GM18867 (cell line): ENCODE data around the gene SND1.

Source experiments
- ATAC-seq: cut with Tn5 transposase; IDR thresholded peaks from one replicate; pipeline ENCODE4 v1.9.1; 2021; ENCODE audit warnings: mild to moderate bottlenecking, moderate library complexity; ENCODE audit not compliant: unreplicated experiment

Gene SND1

DNA sequence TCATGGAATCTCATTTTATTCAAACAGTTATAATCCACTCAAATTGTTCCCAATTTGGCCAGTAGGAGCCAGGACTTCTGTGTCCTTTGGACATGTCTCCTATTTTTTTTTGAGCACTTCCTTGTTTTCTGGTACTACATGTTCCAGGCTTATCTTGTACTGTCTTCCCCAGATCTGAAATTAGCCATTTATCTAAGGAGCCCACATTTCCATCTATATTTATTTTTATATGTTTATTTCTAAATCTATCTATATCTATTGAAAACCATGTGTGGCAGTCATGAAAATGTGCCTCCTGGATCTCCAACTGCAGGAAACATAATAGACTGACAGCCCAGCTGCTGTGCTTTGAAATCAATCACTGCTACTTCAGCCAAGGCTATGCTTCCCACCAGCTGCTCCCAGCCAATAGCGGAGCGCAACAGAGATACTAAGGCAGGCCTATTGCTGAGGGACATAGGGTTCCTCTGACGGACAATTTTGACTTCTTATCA is 232.1 kb downstream of the SND1 start:
- ATAC-seq = no peak

DNA sequence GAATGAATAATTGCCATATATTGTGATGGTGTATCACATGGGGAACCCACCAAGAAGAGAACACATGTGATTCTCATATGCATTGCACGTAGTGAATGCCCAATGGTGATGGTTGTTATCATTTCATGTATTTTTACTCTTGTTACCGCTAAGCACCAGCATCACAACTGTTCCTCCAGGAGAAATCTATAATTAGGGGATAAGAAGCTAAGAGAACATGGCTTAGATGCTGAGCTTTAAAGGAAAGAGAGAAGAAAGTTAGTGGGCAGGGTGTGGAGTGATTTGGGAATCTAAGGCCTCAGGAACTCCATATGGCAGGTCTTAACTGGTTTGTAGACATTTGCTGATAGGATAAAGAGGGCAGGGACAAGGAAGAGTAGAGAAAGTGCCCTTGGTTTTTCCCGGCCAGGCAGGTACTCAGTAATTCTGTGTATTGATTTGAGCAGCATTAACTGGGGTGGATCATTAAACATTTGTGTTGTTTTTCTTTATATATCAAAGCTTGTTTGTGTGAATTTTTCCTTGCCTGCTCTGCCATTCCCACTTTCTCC is 233.3 kb downstream of the SND1 start:
- no peak for ATAC-seq

DNA sequence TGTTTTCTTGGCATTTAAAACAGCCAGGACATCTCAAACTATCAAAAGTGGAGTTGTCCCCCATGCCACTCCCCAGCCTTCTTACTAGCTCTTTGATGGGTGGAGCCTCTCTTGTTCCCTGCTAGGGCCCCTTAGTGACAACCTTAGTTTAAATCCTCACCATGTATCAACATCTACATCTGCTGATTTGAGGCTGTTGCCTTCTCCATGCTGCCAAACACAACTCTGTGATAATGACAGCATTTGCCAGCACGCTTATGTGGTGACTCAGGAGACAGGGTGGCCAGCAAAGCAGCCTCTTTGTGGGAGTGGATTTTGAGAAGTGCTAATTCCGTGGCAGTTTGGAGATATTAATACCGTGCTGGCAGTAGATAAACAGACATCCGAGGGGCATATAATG is 233.8 kb downstream of the SND1 start:
- no peak for ATAC-seq

DNA sequence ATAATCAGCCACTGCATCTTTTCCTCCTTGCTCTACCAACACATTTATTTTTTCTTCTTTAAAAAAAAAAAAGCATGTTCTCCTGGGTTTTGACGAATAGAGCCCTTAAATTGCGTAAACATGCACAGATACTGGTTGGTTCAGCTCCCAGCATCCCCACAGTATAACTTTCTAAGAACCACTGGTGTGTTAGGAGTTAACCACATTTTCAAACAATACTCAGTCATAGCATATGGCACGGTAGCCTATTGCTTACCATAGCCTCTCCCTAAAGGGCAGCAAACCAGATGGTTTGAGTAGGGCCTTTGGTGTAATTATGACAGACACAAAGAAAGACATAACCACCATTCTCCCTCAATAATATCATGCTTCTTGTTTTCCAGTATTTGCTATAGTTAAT is 234.3 kb downstream of the SND1 start:
- ATAC-seq = no peak

DNA sequence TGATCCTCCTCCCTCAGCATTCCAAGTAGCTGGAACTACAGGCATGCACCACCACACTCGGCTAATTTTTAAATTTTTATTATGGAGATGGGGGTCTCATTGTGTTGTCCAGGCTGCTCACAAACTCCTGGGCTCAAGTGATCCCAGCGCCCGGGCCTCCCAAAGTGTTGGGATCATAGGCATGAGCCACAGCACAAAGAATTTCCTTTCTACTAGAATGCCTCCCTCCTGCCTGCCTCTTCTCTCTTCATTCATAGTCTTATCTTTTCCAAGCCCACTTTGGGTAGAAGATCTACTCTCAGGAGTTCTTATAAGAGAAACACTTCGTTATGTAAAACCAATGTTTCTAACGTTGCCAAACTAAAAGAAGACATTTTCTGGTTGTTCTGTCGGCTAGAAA is 235.1 kb downstream of the SND1 start:
- ATAC-seq = no peak

DNA sequence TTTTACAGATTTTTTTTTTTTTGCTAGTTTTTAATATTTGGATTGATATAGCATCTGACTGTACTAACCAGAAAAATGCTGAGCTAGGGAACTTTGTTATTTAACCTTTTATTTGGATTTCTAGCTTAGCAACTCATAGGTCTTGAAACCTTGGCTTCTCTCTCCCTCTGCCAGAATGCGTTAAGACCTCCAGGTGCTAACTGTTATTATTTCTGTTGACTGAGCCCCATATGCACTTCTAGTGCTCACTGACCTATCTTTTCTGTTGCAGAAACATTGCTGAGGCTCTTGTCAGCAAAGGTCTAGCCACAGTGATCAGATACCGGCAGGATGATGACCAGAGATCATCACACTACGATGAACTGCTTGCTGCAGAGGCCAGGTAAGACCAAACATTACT is 235.6 kb downstream of the SND1 start:
- no peak for ATAC-seq

DNA sequence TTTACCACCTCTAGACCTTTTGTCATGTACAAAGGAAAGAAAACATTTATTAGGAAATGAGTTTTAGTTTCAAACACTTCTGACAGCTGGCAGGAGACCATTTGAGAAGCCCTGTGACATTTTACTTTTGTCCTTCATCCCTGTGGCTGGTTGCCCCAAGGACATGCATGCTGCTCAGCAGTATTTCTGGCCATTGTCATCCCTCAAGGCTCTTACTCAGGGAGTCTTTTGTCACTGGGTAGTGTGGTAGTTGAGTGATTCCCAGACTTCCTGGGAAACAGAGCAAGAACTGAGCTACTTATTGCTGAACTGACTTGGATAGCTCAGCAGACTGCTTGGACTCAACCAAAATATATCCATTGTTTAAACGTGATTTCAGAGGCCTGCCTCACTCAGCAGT is 236.4 kb downstream of the SND1 start:
- no peak for ATAC-seq

DNA sequence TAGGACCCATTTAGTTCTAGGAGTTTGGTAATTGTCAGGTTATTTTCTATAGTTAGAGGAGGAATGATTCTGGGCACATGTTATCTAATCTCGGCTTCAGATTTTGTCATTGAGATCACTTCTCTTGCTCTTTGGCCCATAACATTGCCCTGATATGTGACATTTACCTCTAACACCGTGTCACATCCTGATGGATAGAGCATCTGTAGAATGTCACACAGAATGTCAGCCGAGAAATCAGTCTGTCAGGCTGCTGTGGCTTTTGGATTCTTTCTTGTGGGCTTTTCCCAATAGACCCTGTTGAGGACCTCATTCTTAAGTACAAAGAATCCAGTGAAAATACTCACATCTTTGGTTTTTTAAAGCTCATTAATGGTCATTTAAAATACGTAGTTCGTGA is 236.8 kb downstream of the SND1 start:
- no peak for ATAC-seq

DNA sequence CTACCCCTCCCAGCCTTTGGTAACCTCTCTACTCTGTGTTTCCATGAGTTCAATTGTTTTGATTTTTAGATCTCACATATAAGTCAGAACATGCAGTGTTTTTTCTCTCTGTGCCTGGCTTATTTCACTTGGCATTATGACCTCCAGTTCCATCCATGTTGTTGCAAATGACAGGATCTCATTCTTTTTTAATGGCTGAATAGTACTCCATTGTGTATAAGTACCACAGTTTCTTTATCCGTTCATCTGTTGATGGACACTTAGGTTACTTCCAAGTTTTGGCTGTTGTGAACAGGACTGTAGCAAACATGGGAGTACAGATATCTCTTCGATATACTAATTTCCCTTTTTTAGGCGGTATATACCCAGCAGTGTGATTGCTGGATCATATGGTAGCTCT is 237.7 kb downstream of the SND1 start:
- ATAC-seq = no peak

DNA sequence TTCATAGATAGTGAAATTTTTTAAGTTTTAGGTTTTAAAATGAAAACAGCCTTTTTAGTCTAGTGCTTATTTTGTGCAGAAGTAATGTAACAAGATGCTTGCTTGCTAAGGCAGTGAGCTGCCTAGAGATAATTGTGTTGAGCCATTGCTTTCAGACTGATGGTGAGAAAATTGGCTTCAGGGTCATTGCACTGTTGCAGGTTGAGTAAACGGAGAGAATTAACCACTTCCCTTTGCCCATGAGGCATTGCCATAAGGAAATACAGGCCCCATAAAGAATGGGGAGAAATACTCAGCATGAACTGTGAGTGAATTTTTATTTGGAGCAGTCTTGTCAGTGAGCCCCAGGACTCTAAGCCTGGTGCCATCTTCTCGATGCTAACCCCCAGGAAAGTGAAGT is 238.7 kb downstream of the SND1 start:
- ATAC-seq = no peak

DNA sequence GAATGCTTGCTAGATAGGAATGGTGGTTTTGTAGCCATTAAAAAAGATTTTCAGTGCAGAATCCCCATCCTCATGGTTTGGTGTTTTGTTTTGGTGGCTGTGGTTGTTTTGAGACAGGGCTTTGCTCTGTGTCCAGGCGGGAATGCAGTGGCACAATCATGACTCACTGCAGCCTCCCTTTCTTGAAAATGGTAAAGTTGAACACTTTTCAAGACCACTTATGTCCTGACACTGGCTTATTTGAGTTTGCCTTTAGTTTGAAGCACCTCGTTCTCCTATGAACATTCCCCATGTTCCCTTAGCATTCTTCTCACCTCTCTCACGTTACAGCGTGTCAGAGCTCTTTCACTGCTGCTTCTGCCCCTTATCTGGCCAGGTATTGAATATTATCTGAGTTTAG is 239.2 kb downstream of the SND1 start:
- no peak for ATAC-seq

DNA sequence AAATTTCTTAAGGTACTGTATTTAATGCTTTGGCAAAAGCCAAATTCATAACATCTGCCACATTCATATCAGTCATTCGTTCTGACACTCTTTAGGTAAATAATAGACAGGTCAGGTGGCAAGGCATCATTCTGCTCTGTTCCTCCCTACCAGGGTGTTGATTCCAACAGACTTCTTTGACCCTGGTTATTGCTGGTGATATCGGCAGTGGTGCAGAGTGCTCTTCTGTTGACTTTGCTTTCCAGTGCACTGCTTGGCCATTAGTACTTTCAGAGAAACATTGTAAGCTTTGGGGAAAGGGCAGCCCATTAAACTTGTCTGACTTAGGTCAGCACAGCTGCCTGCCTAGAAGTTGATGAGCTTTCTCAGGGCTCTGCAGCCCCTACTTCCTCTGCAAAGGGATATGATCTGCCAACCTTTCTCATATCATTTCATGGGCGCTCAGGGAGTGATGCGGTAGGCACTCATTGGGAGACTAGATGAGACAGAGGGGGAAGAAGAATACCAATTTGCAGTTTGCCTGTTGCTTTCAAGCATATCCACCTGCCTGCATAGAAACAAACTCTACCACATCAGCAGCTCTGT is 240.0 kb downstream of the SND1 start:
- no peak for ATAC-seq

DNA sequence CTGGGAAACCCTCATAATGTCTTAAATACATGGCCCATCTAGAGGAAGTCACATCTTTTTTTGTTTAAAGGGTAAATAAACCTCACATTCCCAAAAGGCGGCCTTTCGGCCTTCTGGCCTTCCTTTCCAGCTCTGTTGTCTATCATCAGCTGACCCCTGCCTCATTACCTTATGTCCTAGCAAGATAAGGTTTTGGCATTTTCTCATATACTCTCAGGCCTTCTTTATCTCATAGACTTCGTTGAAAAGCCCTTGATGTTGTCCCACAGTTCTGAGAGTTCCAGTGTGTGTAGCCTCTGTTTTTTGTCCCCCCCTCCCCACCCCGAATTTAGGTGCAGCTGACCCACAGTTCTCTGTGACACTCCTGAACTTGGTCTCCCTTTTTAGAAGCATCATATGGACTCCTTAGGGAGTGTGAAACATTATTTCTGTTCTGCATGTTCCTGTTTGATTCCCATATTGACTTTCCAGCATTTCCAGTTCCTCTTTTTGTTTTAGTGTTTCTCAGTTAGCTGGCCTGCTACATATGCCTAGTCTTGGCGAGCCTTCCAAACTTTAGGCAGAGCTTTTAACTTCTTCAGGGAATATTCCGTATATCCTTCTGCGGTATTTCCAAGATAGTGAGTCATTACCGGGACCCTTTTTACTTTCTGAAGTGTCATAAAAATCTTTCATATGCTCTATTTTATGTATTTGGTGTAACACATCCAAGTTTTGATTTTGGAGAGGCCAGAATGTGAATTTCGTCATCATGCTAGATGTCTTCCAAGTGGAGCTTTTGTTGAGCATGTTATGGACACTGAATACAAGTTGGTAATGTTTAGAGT is 240.7 kb downstream of the SND1 start:
- no peak for ATAC-seq

DNA sequence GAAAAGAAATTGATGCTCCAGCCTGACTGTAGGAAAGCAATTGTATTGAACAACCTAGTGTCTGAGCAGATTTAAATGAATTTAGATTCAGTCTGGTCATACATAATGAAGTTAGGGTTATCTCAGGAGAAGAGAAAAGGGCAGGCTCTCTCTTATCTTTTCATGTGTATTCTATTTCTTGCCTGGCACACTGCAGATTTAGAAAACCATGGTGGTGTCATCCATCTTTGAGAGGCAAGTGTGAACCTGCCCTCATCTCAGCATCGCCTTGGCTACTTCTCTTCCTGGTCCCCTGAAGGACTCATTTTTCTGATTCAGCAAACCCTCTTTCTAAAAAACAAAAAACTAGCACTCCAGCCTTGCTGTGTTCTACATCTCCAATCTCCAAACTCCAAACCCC is 241.6 kb downstream of the SND1 start:
- ATAC-seq = no peak

DNA sequence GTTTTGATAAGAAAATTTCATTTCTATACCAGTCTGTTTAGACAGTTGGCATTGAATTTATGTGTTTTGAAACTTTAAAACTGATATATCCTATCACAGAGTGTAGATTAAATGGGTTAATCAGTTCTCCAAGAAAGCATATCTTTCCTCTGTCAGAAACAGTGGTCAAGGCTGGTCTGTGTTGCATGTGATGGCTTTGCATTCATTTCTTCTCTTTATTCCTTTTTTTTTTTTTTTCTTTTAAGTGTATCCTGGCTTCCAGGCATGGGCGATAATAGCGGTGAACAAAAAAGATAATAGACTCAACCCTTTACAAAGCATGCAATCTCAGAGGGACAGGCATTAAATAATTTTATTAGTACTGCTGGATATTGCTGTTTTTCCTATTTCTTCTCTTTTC is 242.6 kb downstream of the SND1 start:
- no peak for ATAC-seq

DNA sequence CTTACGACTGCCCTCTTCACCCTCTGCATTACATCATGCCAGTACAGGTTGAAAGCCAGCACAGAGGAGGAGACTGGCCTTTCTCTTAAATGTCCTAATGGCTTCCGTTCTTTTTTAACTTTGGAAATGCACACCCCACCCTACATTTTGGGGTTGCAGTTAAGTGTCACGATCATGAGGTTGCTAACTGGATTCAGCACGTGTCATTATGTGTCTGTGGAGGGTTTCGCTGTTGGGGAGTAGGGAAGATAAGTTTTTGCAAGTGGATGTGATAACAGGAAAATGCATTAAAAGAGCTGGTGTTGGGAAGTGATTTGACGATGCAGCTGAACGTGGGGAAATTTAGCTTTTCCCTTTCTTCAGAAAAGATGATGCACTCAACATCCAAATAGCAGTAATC is 243.4 kb downstream of the SND1 start:
- ATAC-seq = no peak

DNA sequence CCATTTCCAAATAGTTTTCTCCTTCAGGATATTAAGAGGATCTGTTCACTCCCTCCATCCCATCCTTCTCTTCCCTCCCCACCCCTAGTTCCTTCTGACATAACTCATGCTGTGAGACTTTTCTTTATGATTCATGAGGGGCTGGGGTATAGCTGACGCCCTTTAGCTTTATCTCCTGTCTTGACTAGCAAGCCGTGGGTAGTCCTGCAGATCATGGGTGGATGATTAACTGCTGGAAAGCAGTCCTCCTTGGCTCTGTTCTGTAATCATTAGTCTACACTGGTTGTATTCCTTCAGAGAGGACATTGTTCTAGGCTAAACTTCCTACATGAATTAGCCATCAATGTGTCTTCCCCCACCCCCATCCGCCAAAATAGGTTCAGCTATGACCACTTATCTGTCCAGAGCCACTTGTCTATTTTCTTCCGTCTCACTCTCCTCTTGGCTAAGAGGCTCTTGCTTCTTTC is 243.9 kb downstream of the SND1 start:
- ATAC-seq = no peak

DNA sequence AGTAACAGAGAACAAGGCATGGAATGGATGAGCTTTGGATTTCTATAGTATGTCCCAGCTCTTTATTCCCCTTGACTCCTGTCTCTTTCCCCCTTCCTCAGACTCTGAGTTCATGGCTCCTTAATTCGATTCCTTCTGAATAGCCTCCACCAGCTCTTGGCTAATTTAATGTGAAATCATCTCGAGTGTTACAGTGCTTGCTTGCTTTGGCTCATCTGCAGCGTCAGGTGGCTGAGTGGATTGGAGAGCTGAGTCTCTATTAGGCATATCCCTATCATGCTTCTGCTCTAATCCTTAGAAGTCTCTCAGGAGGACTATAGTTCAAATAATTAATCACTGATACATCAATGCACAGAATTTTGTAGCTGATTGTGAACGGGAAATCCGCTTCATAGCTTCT is 244.7 kb downstream of the SND1 start:
- ATAC-seq = no peak

DNA sequence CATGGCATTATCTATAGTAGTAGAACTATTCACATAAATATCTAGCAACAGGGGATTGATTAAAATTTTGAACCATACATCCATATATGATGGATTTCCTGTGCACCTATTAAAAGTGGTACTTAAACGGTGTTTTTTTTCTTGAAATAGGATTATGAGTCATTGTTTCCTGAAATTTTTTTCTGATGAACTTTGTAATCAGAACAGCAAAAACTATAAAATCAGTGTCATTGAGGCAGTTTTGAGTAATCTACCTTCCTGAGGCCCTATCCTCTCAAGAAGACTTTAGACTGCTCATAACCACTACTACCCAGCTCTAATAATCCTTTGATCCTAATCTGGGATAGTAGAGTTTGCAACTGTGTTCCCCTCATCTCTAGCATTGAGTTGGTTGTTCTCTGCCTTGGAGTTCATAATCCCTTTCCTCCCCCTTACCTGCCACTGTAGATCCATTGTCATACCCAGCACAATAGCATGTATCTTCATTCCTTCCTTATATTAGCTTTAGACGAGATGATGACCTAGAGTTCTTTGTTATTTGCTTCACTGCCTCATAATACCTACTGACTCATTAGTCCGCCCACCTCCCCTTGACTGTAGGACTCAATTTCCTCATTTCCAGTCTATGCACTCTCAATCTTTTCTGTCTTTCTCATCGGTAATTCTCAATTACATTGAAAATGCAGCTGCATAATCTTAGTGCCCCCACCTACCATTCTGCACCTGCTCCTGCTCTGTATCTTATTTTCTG is 245.9 kb downstream of the SND1 start:
- ATAC-seq = no peak

DNA sequence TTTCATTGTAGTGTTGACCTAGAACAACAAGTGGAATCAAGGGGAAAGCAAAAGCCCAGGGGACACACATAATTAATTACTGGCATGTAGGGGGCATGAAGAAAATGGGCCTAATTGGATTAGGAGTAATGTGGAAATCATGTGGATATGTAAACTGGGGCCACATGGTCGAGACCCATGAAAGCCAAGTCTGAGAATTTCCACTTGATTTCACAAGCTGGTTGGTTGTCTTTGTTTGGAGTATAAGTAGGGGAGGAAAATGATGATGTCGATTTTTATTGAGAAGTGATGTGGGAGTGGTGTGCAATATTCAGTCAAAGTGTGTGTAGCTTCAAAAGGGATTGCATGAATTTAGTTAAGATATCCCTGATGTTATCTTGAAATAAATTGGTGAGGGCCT is 247.4 kb downstream of the SND1 start:
- no peak for ATAC-seq

DNA sequence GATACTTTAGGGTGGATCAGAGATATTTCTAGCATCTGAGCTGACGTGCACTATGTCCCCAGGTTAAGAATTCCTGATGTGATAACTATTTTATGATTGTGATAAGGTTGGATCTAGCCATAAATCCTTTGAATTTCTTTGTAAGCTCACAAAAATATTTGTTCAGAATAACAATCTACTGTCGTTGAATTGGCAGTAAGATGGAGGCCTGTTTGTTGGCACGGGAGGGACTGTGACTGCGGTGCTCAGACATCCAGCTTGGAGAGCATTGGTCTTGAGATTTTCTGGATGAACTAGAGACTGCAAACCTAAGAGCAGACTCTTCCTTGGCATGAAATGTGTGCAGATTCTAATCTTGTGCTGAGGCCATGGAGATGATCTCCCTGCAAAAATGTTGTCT is 248.1 kb downstream of the SND1 start:
- no peak for ATAC-seq
